ENCODE data around the gene PHF19.

Gene PHF19

GRCh38 chr9:120815075-120815474, 61.9 kb downstream of the PHF19 start:
- DNase-seq (ENCODE audit: low read depth in 3 of 3), result no peak

- DNase-seq (ENCODE audit: low read depth in 3 of 3), result no peak
These were observed 68.1 kb downstream of the PHF19 start for GRCh38 chr9:120808931-120809330.

GRCh38 chr9:120807607-120808379, 69.2 kb downstream of the PHF19 start:
- DNase-seq (ENCODE audit: low read depth in 3 of 3), result no peak

Data from stimulated activated CD4-positive, alpha-beta T cell treated with anti-CD3 and anti-CD28 coated beads, TNF-alpha, amount 100 ng/mL, for 4 hours (primary cell).